ENCODE measurements around the gene AGPAT3. TPM values are rescaled to one million over a fixed set of nuclear protein-coding genes. Genes with fewer than 3 reads are reported as not detected.
"Not testable (repeated sequence)": the region's sequence is repeated elsewhere in the genome, so short reads cannot be mapped to it uniquely, and the experiment has no call there.

AGPAT3 gene
- total RNA-seq, 1 donor from 2014 or later = 107 TPM

DNA sequence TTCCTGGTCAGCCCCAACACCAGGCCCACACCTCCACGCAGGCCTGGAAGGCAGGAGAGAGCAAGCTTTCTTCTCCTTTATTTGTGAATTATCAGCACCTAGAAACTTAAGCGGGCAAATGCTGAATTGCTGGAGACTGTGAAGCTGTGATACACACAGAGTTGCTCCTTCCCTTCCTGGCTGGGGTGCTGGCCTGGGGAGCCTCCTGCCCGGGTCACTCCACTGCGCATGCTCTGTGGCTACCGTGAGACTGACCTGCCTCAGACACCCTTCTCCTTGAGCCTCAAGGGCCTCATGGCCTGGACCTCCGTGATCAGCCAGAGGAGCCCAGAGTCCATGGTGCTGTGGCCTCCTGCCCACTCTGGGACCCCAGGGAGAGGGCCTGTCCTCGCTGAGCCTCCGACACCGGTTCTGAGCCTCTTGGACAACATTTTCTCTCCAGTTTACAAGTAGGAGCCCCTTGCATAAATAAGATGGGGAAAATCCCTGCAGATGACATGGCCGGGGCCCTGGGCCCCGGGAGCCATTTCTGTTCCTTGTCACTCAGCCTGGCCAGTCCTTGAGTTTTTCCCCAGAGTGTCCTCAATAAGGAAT, 18.0 kb downstream of the AGPAT3 start:
- DNase-seq (ENCODE audit: low spot score) = no peak

GRCh38 chr21:43884012-43884860, 19.2 kb downstream of the AGPAT3 start:
- peak; percentile 78 for DNase-seq (ENCODE audit: low spot score)

DNA sequence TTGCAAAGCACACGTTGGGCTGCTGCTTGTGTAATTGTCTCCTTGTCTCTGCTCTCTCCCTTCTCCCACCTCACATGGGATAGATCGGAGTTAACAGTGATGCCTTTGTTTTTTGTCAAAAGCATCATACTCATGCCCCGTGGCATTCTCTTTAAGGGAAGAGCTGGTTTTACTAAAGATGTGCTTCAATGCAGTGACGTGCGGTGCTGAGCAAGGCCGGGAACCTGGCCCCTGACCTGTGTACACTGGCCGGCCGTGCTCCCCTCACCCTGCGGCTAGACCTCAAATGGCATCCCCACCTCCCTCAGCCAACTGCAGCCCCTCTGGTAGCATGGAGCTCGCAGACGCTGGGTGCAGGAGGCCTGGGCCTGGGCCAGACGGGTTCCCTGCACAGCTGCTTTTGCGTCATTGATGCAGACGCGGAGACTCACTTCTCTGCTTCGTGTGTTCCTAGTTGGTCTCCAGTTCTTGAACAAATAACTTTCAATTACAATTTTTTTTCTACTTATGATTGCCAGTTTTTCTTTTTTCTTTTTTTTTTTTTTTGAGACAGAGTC, 19.9 kb downstream of the AGPAT3 start:
- DNase-seq (ENCODE audit: low spot score) = no peak

- DNase-seq (ENCODE audit: low spot score) = no peak
Measured at GRCh38 chr21:43885721-43886120, 20.7 kb downstream of the AGPAT3 start.

DNA sequence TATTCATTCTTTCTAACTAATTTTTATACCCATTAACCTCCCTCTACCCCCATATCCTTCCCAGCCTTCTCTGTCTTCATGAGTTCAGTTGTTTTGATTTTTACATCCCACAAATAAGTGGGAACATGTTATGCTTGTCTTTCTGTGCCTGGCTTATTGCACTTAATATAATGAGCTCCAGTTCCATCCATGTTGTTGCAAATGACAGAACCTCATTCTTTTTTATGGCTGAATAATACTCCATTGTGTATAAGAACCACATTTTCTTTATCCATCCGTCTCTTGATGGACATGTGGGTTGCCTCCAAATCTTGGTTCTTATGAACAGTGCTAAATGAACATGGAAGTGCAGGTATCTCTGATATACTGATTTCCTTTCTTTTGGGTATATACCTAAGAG, 21.5 kb downstream of the AGPAT3 start:
- no peak for DNase-seq (ENCODE audit: low spot score)

DNA sequence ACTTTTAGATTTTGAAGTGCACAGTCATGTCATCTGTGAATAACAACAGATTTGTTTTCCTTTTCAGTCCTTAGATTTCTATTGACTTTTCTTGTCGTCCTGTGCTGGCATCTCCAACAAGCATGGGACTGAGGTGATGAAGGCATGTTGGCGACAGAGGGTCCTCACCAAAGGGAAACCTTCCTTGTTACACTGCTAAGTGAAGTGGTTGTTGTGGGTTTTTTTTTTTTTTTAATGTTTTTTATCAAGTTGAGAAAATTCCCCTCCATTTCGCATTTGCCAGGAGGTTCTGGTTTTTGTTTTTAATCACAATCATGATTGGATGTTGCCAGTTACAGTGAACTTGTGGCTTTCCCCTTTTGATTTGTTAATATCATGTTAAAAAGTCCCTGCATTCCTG, 24.0 kb downstream of the AGPAT3 start:
- DNase-seq (ENCODE audit: low spot score) = no peak

DNA sequence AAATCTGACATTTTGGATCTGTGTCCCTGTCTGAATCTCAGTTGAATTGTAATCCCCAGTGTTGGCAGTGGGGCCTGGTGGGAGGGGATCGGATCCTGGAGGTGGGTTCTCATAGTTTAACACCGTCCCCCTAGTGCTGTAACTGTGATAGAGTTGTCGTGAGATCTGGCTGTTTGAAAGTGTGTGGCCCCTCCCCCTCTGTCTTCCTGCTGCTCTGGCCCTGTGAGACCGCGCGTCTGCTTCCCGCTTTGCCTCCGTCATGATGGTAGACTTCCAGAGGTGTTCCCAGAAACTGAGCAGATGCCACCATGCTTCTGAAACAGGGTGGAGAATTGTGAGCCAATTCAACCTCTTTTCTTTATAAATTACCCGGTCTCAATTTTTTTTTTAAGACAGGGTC, 25.0 kb downstream of the AGPAT3 start:
- no peak for DNase-seq (ENCODE audit: low spot score)

- DNase-seq (ENCODE audit: low spot score) = no peak
Measured at GRCh38 chr21:43892334-43892733, 27.3 kb downstream of the AGPAT3 start.

- no peak for DNase-seq (ENCODE audit: low spot score)
Measured at GRCh38 chr21:43892984-43893535, 28.0 kb downstream of the AGPAT3 start.

- no peak for DNase-seq (ENCODE audit: low spot score)
Measured at GRCh38 chr21:43893536-43894205, 28.6 kb downstream of the AGPAT3 start.

- no peak for DNase-seq (ENCODE audit: low spot score)
Measured at GRCh38 chr21:43894206-43894577, 29.2 kb downstream of the AGPAT3 start.

DNA sequence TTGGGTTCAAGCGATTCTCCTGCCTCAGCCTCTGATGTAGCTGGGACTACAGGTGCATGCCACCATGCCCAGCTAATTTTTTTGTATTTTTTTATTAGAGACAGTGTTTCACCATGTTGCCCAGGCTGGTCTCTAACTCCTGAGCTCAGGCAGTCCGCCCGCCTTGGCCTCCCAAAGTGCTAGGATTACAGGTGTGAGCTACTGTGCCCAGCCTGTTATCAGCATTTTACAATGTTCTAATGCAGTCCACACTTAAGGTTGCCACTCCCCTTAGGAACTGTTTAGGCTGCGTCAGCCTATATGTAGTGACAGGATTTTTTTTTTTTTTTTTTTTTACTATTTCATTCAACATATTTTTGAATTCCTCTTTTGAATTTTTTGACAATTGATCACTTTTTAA, 30.2 kb downstream of the AGPAT3 start:
- DNase-seq (ENCODE audit: low spot score) = no peak

DNA sequence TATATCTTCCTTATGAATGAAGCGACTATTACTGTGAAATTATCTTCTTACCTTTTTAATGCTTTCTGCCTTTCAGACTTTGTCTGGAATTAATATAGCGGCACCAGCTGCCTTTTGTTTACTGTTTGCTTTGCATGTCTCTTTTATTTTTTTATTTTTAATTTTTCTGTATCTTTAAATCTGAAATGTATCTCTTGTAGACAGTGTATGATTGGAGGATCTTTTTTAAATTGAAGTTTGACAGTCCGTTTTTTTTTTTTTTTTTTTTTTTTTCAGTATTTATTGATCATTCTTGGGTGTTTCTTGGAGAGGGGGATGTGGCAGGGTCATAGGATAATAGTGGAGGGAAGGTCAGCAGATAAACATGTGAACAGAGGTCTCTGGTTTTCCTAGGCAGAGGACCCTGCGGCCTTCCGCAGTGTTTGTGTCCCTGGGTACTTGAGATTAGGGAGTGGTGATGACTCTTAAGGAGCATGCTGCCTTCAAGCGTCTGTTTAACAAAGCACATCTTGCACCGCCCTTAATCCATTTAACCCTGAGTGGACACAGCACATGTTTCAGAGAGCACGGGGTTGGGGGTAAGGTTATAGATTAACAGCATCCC, 31.8 kb downstream of the AGPAT3 start:
- DNase-seq (ENCODE audit: low spot score) = not testable (repeated sequence)

DNA sequence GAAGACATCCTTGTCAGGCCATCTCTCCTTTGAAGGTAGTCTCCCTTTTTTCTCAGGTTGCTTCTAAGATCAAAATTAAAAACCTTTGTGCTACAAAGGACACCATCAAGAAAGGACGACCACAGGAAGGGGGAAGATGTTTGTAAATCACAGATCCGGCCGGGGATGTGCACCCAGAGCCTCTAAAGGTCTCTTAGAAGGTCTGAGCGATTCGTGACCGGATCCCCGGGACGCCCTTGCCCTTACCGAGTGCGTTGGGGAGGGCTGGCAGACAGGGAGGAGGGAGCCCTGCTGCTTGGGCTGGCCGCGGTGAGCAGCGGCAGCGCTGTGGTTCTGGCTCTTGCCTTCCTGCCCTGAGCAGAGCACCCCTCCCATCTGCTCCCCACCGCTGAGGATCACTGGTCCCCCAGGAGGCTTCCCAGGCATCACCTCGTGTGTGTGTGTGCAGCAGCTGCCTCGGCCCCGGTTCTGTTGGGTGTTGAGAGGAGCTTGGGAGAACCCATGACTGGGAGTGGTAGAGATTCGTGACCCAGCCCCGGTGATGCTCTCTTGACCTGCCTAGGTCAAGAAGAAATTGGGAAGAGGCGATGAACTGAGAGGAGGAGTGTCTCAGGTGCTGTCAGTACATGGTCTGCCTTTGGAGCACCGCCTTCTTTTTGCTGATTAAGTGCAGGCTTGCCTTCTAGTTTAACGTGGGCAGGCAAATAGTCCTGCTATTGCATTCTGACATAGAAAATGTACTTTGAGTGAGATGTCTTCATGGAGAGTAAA, 34.5 kb downstream of the AGPAT3 start:
- DNase-seq (ENCODE audit: low spot score) = no peak

GRCh38 chr21:43900078-43900385, 35.0 kb downstream of the AGPAT3 start:
- DNase-seq (ENCODE audit: low spot score) = no peak

GRCh38 chr21:43900690-43901089, 35.7 kb downstream of the AGPAT3 start:
- no peak for DNase-seq (ENCODE audit: low spot score)

DNA sequence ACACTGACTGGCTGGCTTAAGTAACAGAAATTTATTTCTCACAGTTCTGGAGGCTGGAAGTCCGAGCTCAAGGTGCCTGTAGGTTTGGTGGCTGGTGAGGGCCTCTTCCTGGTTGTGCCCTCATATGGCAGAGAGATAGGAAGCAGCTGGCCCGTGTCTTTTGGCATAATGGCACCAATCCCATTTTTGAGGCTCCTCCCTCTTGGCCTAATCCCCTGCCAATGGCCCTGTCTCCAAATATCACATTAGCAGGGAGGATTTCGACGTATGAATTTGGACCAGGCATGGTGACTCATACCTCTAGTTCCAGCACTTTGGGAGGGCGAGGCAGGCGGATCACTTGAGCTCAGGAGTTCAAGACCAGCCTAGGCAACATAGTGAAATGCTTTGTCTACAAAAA, 37.4 kb downstream of the AGPAT3 start:
- DNase-seq (ENCODE audit: low spot score) = no peak

GRCh38 chr21:43903451-43904091, 38.5 kb downstream of the AGPAT3 start:
- no peak for DNase-seq (ENCODE audit: low spot score)

GRCh38 chr21:43904331-43904781, 39.3 kb downstream of the AGPAT3 start:
- no peak for DNase-seq (ENCODE audit: low spot score)

GRCh38 chr21:43905726-43906455, 40.9 kb downstream of the AGPAT3 start:
- DNase-seq (ENCODE audit: low spot score) = no peak

Data from mucosa of gallbladder (tissue), 1 donor.